GM21381 (cell line): Measurements from ENCODE around the gene U2AF2.

Experiments used
- ATAC-seq: cut with Tn5 transposase; IDR thresholded peaks from one replicate; pipeline ENCODE4 v1.9.1; 2021; ENCODE audit warnings: mild to moderate bottlenecking, moderate library complexity; ENCODE audit not compliant: unreplicated experiment

The U2AF2 gene

DNA sequence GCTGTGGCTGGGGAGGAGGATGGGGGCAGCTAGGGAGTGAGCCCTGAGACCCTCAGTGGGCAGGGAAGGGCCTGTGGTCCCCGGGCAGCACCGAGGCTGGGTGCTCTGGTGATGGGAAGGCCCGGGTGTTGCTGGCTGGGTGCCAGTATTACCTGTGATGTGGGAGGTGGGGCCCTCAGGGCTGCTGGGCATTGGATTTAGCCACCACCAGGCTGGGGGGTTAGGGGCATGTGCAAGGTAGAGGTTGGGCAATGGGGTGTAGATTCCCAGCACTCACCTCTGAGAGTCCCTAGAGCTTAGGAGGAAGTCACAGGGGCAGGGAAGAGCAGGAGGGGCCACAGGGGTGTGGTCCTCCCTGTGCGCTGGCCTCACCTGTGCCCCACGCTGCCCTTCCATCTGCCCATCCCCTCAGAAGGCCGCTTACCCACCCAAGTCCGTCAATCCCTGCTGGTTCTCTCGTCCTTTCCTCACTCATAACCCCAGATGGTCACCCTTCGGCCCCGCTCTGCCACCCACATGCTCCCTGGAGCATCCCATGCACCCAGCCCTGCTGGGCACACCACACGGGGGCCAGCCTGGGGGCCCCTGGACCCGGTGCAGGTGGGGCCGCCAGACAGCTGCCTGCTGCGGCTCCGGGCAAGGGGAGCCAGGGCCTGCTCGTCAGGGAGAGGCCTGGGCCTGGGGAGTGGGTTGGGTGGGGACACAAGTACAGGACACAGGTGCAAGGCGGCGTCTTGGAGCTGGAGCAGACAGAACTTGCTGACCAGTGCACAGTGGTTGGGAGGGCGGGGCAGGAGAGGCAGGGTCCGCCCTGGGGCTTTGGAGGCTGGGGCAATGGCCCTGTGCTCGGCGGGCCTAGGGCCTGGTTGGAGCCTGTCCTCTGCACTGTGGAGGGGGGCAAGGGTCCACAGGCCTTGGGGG lies 32.7 kb downstream of the U2AF2 start:
- ATAC-seq: no peak

DNA sequence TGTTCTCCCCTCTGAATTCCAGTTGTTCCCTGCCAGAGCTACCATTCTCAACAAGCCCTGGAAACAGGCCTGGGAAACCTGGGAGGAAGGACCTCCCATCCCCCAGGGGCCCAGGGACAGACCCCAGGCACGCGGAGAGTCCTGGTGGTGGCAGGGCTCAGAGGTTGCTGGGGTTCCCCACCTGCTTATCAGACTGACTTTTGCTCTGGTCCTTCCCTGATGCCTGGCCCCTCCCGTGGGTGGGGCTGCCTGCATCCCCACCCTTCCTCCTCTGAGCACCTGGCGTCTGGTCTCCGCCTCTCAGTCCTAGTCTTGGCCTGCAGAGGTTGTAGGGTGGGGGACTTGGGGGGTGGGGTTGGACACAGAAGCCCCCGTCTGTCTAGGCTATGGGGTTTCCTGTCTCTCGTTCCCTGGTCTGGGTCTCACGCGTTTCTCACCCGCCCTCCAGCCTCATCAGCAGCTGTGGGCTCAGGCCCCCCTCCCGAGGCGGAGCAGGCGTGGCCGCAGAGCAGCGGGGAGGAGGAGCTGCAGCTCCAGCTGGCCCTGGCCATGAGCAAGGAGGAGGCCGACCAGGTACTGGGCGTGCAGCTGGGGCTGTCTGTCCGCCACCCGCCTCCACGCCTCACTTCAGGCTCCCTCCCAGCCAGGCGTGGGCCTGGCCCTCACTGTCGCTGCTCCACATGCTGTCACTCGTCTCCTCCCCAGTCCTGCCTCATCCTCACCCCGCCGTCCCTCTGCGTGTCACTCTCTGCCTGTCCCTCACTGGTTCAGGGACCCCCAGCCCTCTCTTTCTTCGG lies 33.8 kb downstream of the U2AF2 start:
- ATAC-seq: no peak

- ATAC-seq: no peak
Observed at GRCh38 chr19:55689411-55690108, 34.7 kb downstream of the U2AF2 start.

DNA sequence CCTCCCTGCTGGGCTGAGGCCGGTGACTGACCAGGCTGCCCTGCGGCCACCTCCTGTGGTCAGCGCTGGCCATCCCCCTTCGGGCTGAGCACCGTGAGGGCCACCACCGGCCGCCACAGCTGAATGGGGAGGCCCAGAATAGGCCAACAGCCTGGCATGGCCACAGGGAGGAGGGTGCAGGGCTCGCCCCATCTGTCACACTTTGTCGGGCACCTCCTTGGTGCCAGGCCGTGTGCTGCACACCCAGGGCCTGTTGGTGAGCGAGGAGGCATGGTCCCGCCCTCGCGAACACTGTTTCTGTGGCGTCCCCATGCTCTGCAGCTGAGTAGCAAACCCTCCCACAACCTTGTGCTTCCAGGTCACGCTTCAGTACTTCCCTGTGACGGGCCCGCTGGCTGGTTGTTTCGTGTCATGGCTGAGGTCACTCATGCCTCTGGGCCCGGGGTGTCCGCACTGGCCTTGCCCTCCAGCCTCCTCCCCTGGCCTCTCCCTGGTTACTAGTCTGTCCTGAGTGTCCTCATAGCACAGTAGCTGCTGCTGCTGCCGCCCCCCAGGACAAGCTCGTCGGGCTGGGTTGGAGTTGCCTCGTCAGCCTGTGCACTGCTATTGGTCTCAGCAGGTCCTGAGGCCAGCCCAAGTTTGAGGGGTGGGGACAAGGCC lies 35.4 kb downstream of the U2AF2 start:
- no peak for ATAC-seq

- ATAC-seq: no peak
Observed at GRCh38 chr19:55690769-55691545, 36.1 kb downstream of the U2AF2 start.

DNA sequence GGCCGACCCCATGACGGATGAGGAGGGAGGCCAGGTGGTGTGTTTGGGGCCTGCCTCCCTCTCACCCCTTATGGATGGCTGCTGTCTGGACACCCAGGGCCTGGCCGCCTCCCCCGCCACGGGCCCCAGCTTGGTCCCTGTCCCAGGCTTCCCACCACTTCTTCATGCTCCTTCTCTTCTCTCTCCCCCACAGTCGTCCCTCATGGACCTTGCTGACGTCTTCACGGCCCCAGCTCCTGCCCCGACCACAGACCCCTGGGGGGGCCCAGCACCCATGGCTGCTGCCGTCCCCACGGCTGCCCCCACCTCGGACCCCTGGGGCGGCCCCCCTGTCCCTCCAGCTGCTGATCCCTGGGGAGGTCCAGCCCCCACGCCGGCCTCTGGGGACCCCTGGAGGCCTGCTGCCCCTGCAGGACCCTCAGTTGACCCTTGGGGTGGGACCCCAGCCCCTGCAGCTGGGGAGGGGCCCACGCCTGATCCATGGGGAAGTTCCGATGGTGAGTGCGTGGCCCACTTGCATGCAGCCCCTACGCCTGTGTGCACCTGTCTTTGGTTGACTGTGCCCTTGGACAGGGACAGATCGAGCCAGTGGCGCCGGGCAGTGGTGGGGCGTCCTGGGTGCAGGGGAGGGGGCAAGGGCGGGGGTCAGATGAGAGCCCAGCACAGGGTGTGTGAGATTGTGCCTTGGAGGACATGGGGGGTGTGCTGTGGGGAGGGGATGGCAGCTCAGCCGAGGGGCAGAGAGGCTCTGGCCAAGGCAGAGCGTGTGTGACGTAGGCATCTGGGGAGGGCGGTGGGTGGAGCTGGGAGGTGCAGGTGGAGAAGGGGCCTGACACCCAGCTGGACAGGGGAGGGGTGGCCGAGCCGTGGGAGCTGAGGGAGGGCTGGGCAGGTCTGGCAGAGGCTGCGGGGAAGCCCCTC lies 37.0 kb downstream of the U2AF2 start:
- no peak for ATAC-seq

GRCh38 chr19:55692681-55693081 lies 37.8 kb downstream of the U2AF2 start:
- ATAC-seq: no peak

DNA sequence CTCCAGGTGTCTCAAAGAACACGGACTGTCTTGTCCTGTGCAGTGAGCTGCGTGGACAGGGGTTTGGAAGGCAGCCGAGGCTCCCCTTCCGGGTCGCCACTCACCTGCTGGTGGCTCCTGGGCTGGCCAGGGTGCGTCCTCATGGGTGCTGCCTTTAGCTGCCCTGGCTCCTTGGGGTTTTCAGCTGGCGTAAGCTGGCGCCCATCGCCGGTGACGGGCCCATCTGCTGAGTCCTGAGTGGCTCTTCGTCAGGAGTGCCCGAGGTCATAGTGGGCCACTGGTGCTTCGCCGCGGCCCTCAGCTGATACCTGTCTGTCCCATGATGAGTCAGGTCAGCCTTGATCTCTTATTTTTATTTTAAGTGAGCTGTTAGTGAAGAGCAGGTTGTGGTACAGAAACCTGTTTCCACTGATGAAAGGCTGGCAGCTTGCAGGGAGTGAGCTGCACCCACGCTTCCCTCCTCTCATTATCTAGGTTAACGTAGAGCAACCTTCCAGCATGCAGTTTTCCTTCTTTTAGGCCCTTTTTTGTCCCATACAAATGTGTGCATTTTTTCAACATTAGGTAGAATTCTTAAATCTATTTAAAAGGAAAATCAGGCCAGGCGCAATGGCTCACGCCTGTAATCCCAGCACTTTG lies 38.6 kb downstream of the U2AF2 start:
- no peak for ATAC-seq

- no peak for ATAC-seq
Observed at GRCh38 chr19:55694241-55694655, 39.4 kb downstream of the U2AF2 start.

DNA sequence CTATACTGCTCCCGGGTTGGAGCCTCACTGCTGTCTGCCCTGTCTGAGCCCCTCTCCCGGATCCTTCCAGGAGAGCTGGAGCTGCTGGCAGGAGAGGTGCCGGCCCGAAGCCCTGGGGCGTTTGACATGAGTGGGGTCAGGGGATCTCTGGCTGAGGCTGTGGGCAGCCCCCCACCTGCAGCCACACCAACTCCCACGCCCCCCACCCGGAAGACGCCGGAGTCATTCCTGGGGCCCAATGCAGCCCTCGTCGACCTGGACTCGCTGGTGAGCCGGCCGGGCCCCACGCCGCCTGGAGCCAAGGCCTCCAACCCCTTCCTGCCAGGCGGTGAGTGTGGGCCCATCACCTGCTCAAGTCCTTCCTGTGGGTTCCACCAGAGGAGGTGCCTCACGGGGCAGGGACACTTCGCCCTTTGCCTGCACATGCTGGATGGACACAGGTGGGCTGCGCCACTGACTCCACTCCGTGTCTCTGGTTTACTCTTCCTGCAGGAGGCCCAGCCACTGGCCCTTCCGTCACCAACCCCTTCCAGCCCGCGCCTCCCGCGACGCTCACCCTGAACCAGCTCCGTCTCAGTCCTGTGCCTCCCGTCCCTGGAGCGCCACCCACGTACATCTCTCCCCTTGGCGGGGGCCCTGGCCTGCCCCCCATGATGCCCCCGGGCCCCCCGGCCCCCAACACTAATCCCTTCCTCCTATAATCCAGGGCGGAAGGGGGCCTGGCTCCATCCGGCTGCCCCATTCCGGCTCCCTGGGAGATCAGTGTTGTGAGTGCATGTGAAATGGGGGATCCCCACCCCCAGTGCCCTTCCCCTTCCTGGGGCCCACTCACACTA lies 40.0 kb downstream of the U2AF2 start:
- no peak for ATAC-seq

- ATAC-seq: no peak
Observed at GRCh38 chr19:55695511-55696290, 40.9 kb downstream of the U2AF2 start.

DNA sequence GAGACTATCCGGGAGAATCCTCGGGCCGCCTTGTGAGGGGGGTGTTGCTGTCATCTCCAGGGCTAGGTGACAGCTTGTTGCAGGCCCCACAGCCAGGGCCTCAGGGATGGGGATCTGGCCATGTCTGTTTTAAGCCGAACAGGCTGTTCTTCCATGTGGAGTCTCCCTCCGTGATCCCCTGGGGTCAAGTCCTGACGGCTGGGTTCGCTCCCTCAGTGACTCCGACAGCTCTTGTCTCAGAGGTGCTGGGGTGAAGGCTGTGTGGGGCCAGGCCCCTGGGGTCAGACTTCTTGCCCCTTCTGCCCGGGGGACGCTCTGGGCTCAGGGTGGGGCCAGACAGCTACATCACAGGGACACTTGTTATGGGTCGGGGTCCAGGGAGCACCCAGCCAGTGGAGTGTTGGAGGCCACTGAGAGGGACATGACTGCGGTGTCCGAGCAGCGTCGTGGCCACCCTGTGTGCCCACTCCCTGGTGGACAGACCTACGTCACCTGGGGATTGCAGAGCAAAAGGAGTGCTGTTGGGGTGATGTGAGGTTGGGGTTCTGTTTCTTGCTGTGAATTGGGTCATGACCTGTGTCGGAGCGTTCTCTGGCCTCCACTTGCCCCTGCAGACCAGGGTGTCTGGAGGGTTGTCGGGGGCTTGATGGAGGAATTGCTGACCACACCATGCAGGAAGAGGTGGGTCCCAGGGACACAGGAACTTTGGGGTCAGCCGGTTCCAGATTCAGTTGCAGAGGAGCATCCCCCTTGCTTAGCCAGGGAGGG lies 41.6 kb downstream of the U2AF2 start:
- no peak for ATAC-seq

DNA sequence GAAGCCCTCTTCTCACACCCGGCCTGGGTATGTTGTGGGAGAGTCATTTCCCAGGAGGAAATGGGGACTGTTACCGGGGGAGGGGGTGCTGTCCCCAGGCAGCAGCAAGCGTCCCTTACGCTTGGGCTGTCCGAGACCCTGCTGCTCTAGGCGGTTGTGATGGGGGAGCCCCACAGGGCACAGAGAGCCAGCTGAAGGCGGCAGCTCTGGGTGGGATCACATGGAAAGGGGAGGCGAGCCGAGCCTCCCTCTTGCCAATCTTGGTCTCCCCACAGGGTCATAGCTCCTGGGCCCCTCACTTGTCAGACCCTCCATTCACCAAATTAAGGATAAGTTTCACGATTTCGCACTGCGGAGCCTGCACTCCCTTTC lies 42.2 kb downstream of the U2AF2 start:
- ATAC-seq: no peak

- ATAC-seq: no peak
Observed at GRCh38 chr19:55697698-55698097, 42.9 kb downstream of the U2AF2 start.

DNA sequence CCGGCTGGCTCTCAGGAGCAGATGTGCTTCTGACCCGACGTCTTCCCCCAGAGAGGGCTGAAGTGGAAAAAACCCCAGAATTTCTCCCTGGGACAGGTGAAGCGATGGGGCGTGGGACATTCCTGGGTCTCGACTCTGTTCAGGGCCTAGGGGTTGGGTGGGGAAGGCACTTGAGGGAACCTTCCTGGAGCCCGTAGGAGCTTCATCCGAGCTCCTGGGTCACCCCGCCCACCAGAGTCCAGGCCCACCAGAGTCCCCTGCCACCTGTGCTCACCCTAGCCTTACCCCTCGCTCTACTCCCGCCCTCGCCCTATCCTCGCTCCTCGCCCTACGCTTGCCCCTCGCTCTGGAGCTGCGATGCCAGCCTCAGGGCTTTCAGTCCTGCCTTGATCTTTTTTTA lies 43.4 kb downstream of the U2AF2 start:
- no peak for ATAC-seq

DNA sequence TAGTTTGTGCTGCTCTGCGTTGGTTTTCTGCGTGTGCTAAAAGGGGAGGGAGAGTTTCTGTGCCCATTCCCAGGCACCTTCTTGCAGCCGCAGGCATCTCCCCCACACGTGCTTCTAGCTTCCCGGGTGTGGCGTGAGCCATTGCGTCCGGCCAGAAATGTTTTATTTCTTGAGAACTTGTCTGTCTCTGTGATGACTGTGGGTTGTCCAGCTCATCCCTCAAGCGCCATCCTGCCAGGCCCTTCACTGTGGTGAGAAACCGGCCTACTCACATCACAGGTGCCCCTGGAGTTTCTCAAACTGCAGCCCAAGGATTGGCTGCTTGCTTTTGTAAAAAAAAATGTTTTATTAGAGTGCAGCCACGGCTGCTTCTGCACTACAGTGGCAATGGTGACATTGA lies 44.4 kb downstream of the U2AF2 start:
- no peak for ATAC-seq
